Astrocyte (in vitro differentiated cells and primary cell): ENCODE data around the gene EPHA2. TPM values are rescaled to one million over a fixed set of nuclear protein-coding genes. Genes with fewer than 3 reads are reported as not detected.

Experiments
- DNase-seq: peaks from one replicate; pipeline ENCODE4 v3.0.0-alpha.2; 2010; ENCODE audit warnings: low read depth
- FAIRE-seq: peaks from 2 replicates; lab custom pipeline; 2011; peaks lifted over from hg19 to GRCh38; lab: Jason Lieb, UNC
- H2AFZ ChIP-seq: 2 replicates; pipeline ENCODE4 v1.6.0; 2012; ENCODE audit warnings: low read depth, low read length, inconsistent platforms
- H3K27ac ChIP-seq: 2 replicates; pipeline ENCODE4 v1.5.1; 2011; ENCODE audit warnings: low read depth, low read length, inconsistent platforms
- H3K27me3 ChIP-seq: 2 replicates; pipeline ENCODE4 v1.6.0; 2011; ENCODE audit warnings: low read length, inconsistent platforms; ENCODE audit not compliant: insufficient read depth
- H3K36me3 ChIP-seq: 2 replicates; pipeline ENCODE4 v1.5.1; 2011; ENCODE audit warnings: low read length, inconsistent platforms; ENCODE audit not compliant: insufficient read depth
- H3K4me1 ChIP-seq: 2 replicates; pipeline ENCODE4 v1.5.1; 2011; ENCODE audit warnings: low read length, inconsistent platforms; ENCODE audit not compliant: insufficient read depth
- H3K4me2 ChIP-seq: 2 replicates; pipeline ENCODE4 v1.6.0; 2012; ENCODE audit warnings: low read length, inconsistent platforms
- H3K4me3 ChIP-seq: 2 replicates; pipeline ENCODE4 v1.5.1; 2011; ENCODE audit warnings: low read depth, mild to moderate bottlenecking, low read length, inconsistent platforms; ENCODE audit not compliant: insufficient read depth
- H3K79me2 ChIP-seq: 2 replicates; pipeline ENCODE4 v1.6.0; 2012; ENCODE audit warnings: mild to moderate bottlenecking, low read length, inconsistent platforms; ENCODE audit not compliant: insufficient read depth
- H3K9ac ChIP-seq: 2 replicates; pipeline ENCODE4 v1.6.0; 2012; ENCODE audit warnings: mild to moderate bottlenecking, low read length, inconsistent platforms
- H3K9me3 ChIP-seq: 2 replicates; pipeline ENCODE4 v1.5.1; 2012; ENCODE audit warnings: low read depth, mild to moderate bottlenecking, low read length, inconsistent platforms; ENCODE audit not compliant: insufficient read depth
- H4K20me1 ChIP-seq: 2 replicates; pipeline ENCODE4 v1.6.0; 2012; ENCODE audit warnings: low read length, inconsistent platforms; ENCODE audit not compliant: insufficient read depth
- H3K27ac Mint-ChIP-seq: one replicate; pipeline ENCODE4 v1.8.0; 2021; ENCODE audit warnings: mild to moderate bottlenecking, mixed read lengths; ENCODE audit not compliant: unreplicated experiment
- H3K27me3 Mint-ChIP-seq: one replicate; pipeline ENCODE4 v1.8.0; 2021; ENCODE audit warnings: low read depth, mixed read lengths; ENCODE audit not compliant: unreplicated experiment
- H3K36me3 Mint-ChIP-seq: one replicate; pipeline ENCODE4 v1.8.0; 2021; ENCODE audit warnings: low read depth, mixed read lengths; ENCODE audit not compliant: unreplicated experiment
- H3K4me1 Mint-ChIP-seq: one replicate; pipeline ENCODE4 v1.8.0; 2021; ENCODE audit warnings: low read depth, mixed read lengths; ENCODE audit not compliant: unreplicated experiment
- H3K4me3 Mint-ChIP-seq: one replicate; pipeline ENCODE4 v1.8.0; 2021; ENCODE audit warnings: mild to moderate bottlenecking, moderate library complexity, mixed read lengths; ENCODE audit not compliant: unreplicated experiment
- H3K9me3 Mint-ChIP-seq: one replicate; pipeline ENCODE4 v1.8.0; 2021; ENCODE audit warnings: mild to moderate bottlenecking, mixed read lengths; ENCODE audit not compliant: unreplicated experiment
- EZH2 ChIP-seq: IDR thresholded peaks from 2 replicates; pipeline ENCODE4 v1.6.1; 2012; ENCODE audit warnings: mild to moderate bottlenecking, low read length, inconsistent platforms; ENCODE audit not compliant: insufficient read depth
- total RNA-seq: library from RNA; stranded (reverse); gene quantifications from 2 replicates; pipeline ENCODE4 v1.2.1, GENCODE V29; 2021
- TF ChIP-seq, protein P1 (sequence below): IDR thresholded peaks from 2 replicates; pipeline ENCODE4 v1.5.1; 2011; ENCODE audit warnings: low read depth, mild to moderate bottlenecking, inconsistent platforms, low read length, moderate library complexity; ENCODE audit not compliant: insufficient read depth

EPHA2 gene
- total RNA-seq, 1 donor from 2014 or later, result 140 TPM

GRCh38 chr1:16189921-16190621, 34.2 kb upstream of the EPHA2 start:
- TF ChIP-seq EZH2, result no peak
- TF ChIP-seq, protein P1, sequence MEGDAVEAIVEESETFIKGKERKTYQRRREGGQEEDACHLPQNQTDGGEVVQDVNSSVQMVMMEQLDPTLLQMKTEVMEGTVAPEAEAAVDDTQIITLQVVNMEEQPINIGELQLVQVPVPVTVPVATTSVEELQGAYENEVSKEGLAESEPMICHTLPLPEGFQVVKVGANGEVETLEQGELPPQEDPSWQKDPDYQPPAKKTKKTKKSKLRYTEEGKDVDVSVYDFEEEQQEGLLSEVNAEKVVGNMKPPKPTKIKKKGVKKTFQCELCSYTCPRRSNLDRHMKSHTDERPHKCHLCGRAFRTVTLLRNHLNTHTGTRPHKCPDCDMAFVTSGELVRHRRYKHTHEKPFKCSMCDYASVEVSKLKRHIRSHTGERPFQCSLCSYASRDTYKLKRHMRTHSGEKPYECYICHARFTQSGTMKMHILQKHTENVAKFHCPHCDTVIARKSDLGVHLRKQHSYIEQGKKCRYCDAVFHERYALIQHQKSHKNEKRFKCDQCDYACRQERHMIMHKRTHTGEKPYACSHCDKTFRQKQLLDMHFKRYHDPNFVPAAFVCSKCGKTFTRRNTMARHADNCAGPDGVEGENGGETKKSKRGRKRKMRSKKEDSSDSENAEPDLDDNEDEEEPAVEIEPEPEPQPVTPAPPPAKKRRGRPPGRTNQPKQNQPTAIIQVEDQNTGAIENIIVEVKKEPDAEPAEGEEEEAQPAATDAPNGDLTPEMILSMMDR, result no peak
- H3K4me1 Mint-ChIP-seq, result peaks cover 6% of the 10 kb centered on the region
- Histone ChIP-seq H4K20me1 (no peaks in the 10 kb centered on the region), H3K4me3 (no peak overlapping the region), H3K27me3 (no peaks in the 10 kb centered on the region), H3K36me3 (no peaks in the 10 kb centered on the region), H3K4me1 (peaks cover 12% of the 10 kb centered on the region), H3K79me2 (no peaks in the 10 kb centered on the region), H3K4me2 (peak overlapping the region; percentile 6), H2AFZ (no peak overlapping the region), H3K9ac (no peak overlapping the region), H3K27ac (no peak overlapping the region), H3K9me3 (no peaks in the 10 kb centered on the region)
- no peak overlapping the region for H3K4me3 Mint-ChIP-seq
- H3K27ac Mint-ChIP-seq, result no peak overlapping the region
- no peak for FAIRE-seq
- H3K27me3 Mint-ChIP-seq, result peaks cover 6% of the 10 kb centered on the region
- no peak for DNase-seq
- H3K36me3 Mint-ChIP-seq, result no peaks in the 10 kb centered on the region
- no peaks in the 10 kb centered on the region for H3K9me3 Mint-ChIP-seq

- Mint-ChIP-seq H3K9me3 (no peaks in the 10 kb centered on the region), H3K4me3 (peak overlapping the region; percentile 29), H3K36me3 (no peaks in the 10 kb centered on the region), H3K4me1 (peaks cover 6% of the 10 kb centered on the region), H3K27me3 (peaks cover 6% of the 10 kb centered on the region), H3K27ac (no peak overlapping the region)
- Histone ChIP-seq H3K4me2 (peak overlapping the region; percentile 25), H3K9ac (no peak overlapping the region), H3K79me2 (no peaks in the 10 kb centered on the region), H4K20me1 (no peaks in the 10 kb centered on the region), H3K27ac (no peak overlapping the region), H3K36me3 (no peaks in the 10 kb centered on the region), H3K27me3 (no peaks in the 10 kb centered on the region), H2AFZ (no peak overlapping the region), H3K4me3 (no peak overlapping the region), H3K4me1 (peaks cover 12% of the 10 kb centered on the region), H3K9me3 (no peaks in the 10 kb centered on the region)
- FAIRE-seq (no peak), DNase-seq (no peak)
- TF ChIP-seq EZH2, result no peak
- TF ChIP-seq, protein P1, result no peak
These were observed 33.1 kb upstream of the EPHA2 start for GRCh38 chr1:16189003-16189402.

DNA sequence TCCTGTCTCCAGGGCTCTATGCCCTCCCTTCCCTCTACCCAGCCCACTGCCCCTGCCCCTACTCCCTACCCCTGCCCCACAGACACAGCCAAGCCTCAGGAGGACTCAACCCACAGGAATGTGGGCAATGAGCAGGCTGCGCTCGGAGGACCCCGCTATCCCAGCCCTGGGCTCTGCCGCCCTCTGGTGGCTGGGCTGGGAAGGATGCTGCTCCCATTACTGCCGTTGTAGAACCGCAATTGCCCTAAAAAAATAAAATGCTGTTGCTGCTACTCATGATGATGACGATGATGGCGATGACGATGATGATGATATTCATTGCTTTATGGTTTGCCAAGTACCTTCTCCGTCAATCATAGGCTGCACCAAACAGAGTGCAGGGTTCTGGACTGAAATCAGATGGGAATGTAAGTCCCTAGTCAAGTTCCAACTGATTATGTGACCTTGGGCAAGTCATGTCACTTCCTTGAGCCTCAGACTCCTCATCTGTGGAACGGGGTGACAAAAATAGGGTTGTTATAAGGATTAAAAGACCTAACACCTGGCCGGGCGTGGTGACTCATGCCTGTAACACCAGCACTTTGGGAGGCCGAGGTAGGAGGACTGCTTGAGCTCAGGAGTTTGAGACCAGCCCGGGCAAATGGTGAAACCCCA, 32.0 kb upstream of the EPHA2 start:
- Mint-ChIP-seq H3K4me3 (no peak overlapping the region), H3K27ac (peak overlapping the region; percentile 66), H3K4me1 (peaks cover 9% of the 10 kb centered on the region), H3K27me3 (peaks cover 6% of the 10 kb centered on the region), H3K9me3 (no peaks in the 10 kb centered on the region), H3K36me3 (no peaks in the 10 kb centered on the region)
- Histone ChIP-seq H3K27me3 (no peaks in the 10 kb centered on the region), H2AFZ (no peak overlapping the region), H3K9ac (no peak overlapping the region), H3K79me2 (no peaks in the 10 kb centered on the region), H3K4me3 (no peak overlapping the region), H3K27ac (no peak overlapping the region), H3K36me3 (no peaks in the 10 kb centered on the region), H4K20me1 (no peaks in the 10 kb centered on the region), H3K9me3 (no peaks in the 10 kb centered on the region), H3K4me2 (peak overlapping the region; percentile 52), H3K4me1 (peaks cover 16% of the 10 kb centered on the region)
- FAIRE-seq (peak; percentile 39), DNase-seq (peak; percentile 64)
- TF ChIP-seq EZH2, result no peak
- TF ChIP-seq, protein P1, result peak; percentile 95
